GM12891 (cell line): ENCODE results near the gene EIF4ENIF1.

Experiments used
- PAX5 ChIP-seq: IDR thresholded peaks from 2 replicates; pipeline ENCODE4 v1.6.1; 2011; ENCODE audit warnings: low read length, moderate library complexity, mild to moderate bottlenecking; ENCODE audit not compliant: insufficient read depth, severe bottlenecking
- POLR2A ChIP-seq: IDR thresholded peaks from 2 replicates; pipeline ENCODE4 v1.6.1; 2011; ENCODE audit warnings: low read depth, low read length, control low read depth
- POLR2AphosphoS5 ChIP-seq: IDR thresholded peaks from 2 replicates; pipeline ENCODE4 v1.6.1; 2011; ENCODE audit warnings: low read depth, low read length, control low read depth
- SPI1 ChIP-seq: IDR thresholded peaks from 2 replicates; pipeline ENCODE4 v1.6.1; 2011; ENCODE audit warnings: low read depth, low read length, control low read depth

DNA sequence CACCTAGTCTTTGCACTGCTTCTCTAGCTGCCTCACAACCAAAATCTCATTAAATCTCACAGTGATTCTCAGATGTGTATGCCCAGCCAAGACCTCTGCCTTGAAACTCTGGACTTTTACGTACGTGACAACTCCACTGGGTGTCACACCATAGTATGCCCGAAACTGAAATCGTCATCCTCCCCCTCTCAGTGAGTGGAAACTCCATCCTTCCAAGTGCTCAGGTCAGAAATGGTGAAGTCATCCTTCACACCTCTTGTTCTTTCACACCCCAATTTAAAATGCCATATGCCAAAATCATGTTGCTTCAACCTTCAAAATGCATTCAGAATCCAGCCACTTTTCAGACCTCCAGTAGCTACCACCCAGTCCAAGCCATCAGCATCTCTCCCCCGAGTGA lies 49.2 kb upstream of the EIF4ENIF1 start:
- TF ChIP-seq POLR2AphosphoS5 (no peak), SPI1 (no peak), POLR2A (no peak), PAX5 (no peak)
